HepG2 (cell line): ENCODE data around the gene ZNF446. TPM values are rescaled to one million over a fixed set of nuclear protein-coding genes. Genes with fewer than 3 reads are reported as not detected.
A peak's percentile ranks its signal among the peaks of the same experiment; 100 is the strongest.

Experiments used
- CAMTA2 ChIP-seq: sonication (generic); formaldehyde crosslinking; IDR thresholded peaks from 2 replicates; pipeline ENCODE4 v1.4.0; 2020; ENCODE audit warnings: mild to moderate bottlenecking, missing genetic modification reagents, borderline replicate concordance
- GABPA ChIP-seq, 2 experiments: IDR thresholded peaks; 2 replicates each; pipeline ENCODE4 v1.6.1; 2011 to 2016; ENCODE audit warnings: low read depth in 2 of 2, low read length in 1 of 2, missing biosample characterization in 1 of 2, missing genetic modification characterization in 1 of 2
- JDP2 ChIP-seq: sonication (generic); formaldehyde crosslinking; IDR thresholded peaks from 2 replicates; pipeline ENCODE4 v1.8.1; 2022; ENCODE audit warnings: missing genetic modification reagents, borderline replicate concordance
- NFE2L1 ChIP-seq: sonication (generic); formaldehyde crosslinking; IDR thresholded peaks from 2 replicates; pipeline ENCODE4 v1.4.0; 2020; ENCODE audit warnings: missing genetic modification reagents, mild to moderate bottlenecking, borderline replicate concordance
- RARG ChIP-seq: sonication (generic); formaldehyde crosslinking; IDR thresholded peaks from 2 replicates; pipeline ENCODE4 v1.4.0; 2020; ENCODE audit warnings: low read depth, mild to moderate bottlenecking, missing genetic modification reagents
- RXRA ChIP-seq: sonication (generic); formaldehyde crosslinking; IDR thresholded peaks from 2 replicates; pipeline ENCODE4 v1.5.1; 2020; ENCODE audit warnings: missing genetic modification reagents
- TEAD3 ChIP-seq: optimal IDR thresholded peaks from 2 replicates; pipeline ENCODE3; 2016; ENCODE audit warnings: borderline replicate concordance
- U2AF1 ChIP-seq: fragments of 200-400 bp; formaldehyde crosslinking; optimal IDR thresholded peaks from 2 replicates; pipeline ENCODE3; 2017; ENCODE audit warnings: mild to moderate bottlenecking, low read depth, low read length
- ZBTB39 ChIP-seq: sonication (generic); formaldehyde crosslinking; IDR thresholded peaks from 2 replicates; pipeline ENCODE4 v1.5.0; 2020; ENCODE audit warnings: missing genetic modification reagents
- ZFP1 ChIP-seq: IDR thresholded peaks from 2 replicates; pipeline ENCODE4 v1.6.1; 2016
- ZNF12 ChIP-seq: sonication (generic); formaldehyde crosslinking; IDR thresholded peaks from 2 replicates; pipeline ENCODE4 v1.5.0; 2020; ENCODE audit warnings: missing genetic modification reagents
- ZNF318 ChIP-seq: sonication (generic); formaldehyde crosslinking; IDR thresholded peaks from 2 replicates; pipeline ENCODE4 v1.4.0; 2020; ENCODE audit warnings: mild to moderate bottlenecking, missing genetic modification reagents
- ZNF691 ChIP-seq: sonication (generic); formaldehyde crosslinking; IDR thresholded peaks from 2 replicates; pipeline ENCODE4 v1.4.0; 2020; ENCODE audit warnings: missing genetic modification reagents, low read depth, mild to moderate bottlenecking, borderline replicate concordance
- ZXDC ChIP-seq: sonication (generic); formaldehyde crosslinking; IDR thresholded peaks from 2 replicates; pipeline ENCODE4 v1.5.0; 2020; ENCODE audit warnings: mild to moderate bottlenecking, missing genetic modification reagents
- polyA plus RNA-seq, 8 experiments: library from polyadenylated mRNA; depleted of rRNA in 3 of 8; stranded (reverse) in 7 of 8; unstranded in 1 of 8; fragments of >200 nt; fragmentation: Illumina TruSeq in 4 of 8; extraction: Trizol in 4 of 8; gene quantifications; 2 replicates each; pipeline versions ENCODE4 v1.2.1 to v1.2.3, GENCODE V29; 2011 to 2016; ENCODE audit warnings: low read depth in 4 of 8, missing spikeins in 1 of 8, mixed read lengths in 1 of 8; ENCODE audit not compliant: insufficient read depth in 1 of 8
- total RNA-seq, 5 experiments: library from RNA; depleted of rRNA; stranded (reverse); fragments of >200 nt; fragmentation: Illumina TruSeq; extraction: Trizol; gene quantifications; 2 replicates each; pipeline ENCODE4 v1.2.3, GENCODE V29; 2016; ENCODE audit warnings: low read depth in 1 of 5

ZNF446 gene
- total and polyA plus RNA-seq, 2 of the 13 experiments (the other 11 are each of a cell fraction or from before 2014, with no cell fraction given), result 3.0 to 3.6 TPM

GRCh38 chr19:58499021-58499927 is 23.1 kb downstream of the ZNF446 start (continued):
- TF ChIP-seq ZBTB39 (CRISPR knock-in tag), result peak; percentile 89
- peak; percentile 69 for TF ChIP-seq ZNF12 (CRISPR knock-in tag)
- no peak for TF ChIP-seq RARG
- no peak for TF ChIP-seq NFE2L1
- TF ChIP-seq TEAD3 (CRISPR knock-in tag), result peak; percentile 65
- peak; percentile 76 for TF ChIP-seq RXRA
- TF ChIP-seq U2AF1, result no peak
- TF ChIP-seq CAMTA2 (CRISPR knock-in tag), result 0 out of 2 replicates have a peak, but pooled peaks have one; percentile 59
- TF ChIP-seq JDP2, result no peak
- no peak; the same call in 1 of the 2 replicates for TF ChIP-seq ZNF318 (CRISPR knock-in tag)
- peak; percentile 99 for TF ChIP-seq GABPA (IDR thresholded peaks at IDR 0.05; ENCODE audit: low read depth, low read length)
- peak; percentile 99 for TF ChIP-seq GABPA (CRISPR knock-in tag; IDR thresholded peaks at IDR 0.05; ENCODE audit: low read depth)
- peak; percentile 91 for TF ChIP-seq ZNF691
- peak; percentile 67; the same call in 1 of the 2 replicates for TF ChIP-seq ZFP1 (CRISPR knock-in tag)
- TF ChIP-seq ZXDC (CRISPR knock-in tag), result peak; percentile 45; the same call in 1 of the 2 replicates
